HG02610 (cell line): ENCODE data around the gene PLEKHO2.

ENCODE experiments used
- ATAC-seq: cut with Tn5 transposase; IDR thresholded peaks from one replicate; pipeline ENCODE4 v1.9.1; 2021; ENCODE audit warnings: mild to moderate bottlenecking, moderate library complexity; ENCODE audit not compliant: unreplicated experiment

PLEKHO2 gene

GRCh38 chr15:64855205-64855975 is 13.7 kb downstream of the PLEKHO2 start:
- no peak for ATAC-seq

GRCh38 chr15:64856429-64857145 is 14.9 kb downstream of the PLEKHO2 start:
- ATAC-seq, result no peak

- no peak for ATAC-seq
Observed at GRCh38 chr15:64857421-64857820, 15.7 kb downstream of the PLEKHO2 start.

GRCh38 chr15:64858021-64858575 is 16.4 kb downstream of the PLEKHO2 start:
- ATAC-seq, result no peak

- no peak for ATAC-seq
Observed at GRCh38 chr15:64859226-64859625, 17.5 kb downstream of the PLEKHO2 start.

GRCh38 chr15:64861331-64861730 is 19.6 kb downstream of the PLEKHO2 start:
- no peak for ATAC-seq

GRCh38 chr15:64861960-64862359 is 20.2 kb downstream of the PLEKHO2 start:
- ATAC-seq, result no peak

GRCh38 chr15:64862408-64862807 is 20.7 kb downstream of the PLEKHO2 start:
- ATAC-seq, result no peak

GRCh38 chr15:64864068-64864467 is 22.4 kb downstream of the PLEKHO2 start:
- ATAC-seq, result no peak

- ATAC-seq, result peak; percentile 61
Observed at GRCh38 chr15:64865126-64865997, 23.6 kb downstream of the PLEKHO2 start.

GRCh38 chr15:64865998-64866520 is 24.3 kb downstream of the PLEKHO2 start:
- ATAC-seq, result no peak

- ATAC-seq, result no peak
Observed at GRCh38 chr15:64869501-64869900, 27.8 kb downstream of the PLEKHO2 start.

GRCh38 chr15:64870353-64870752 is 28.6 kb downstream of the PLEKHO2 start:
- no peak for ATAC-seq

- no peak for ATAC-seq
Observed at GRCh38 chr15:64875641-64876223, 34.0 kb downstream of the PLEKHO2 start.

GRCh38 chr15:64877435-64877834 is 35.7 kb downstream of the PLEKHO2 start:
- ATAC-seq, result no peak

GRCh38 chr15:64878705-64879104 is 37.0 kb downstream of the PLEKHO2 start:
- ATAC-seq, result no peak

- peak; percentile 53 for ATAC-seq
Observed at GRCh38 chr15:64883100-64883581, 41.4 kb downstream of the PLEKHO2 start.

GRCh38 chr15:64883997-64884511 is 42.3 kb downstream of the PLEKHO2 start:
- peak; percentile 77 for ATAC-seq

GRCh38 chr15:64884679-64885078 is 43.0 kb downstream of the PLEKHO2 start:
- ATAC-seq, result no peak

GRCh38 chr15:64888336-64888735 is 46.6 kb downstream of the PLEKHO2 start:
- no peak for ATAC-seq
